Common myeloid progenitor, CD34-positive (primary cell): ENCODE measurements around the gene MCM8.

Source experiments
- CTCF ChIA-PET: fragments of 350-600 bp; sonication (Branson Sonifier 250); formaldehyde crosslinking; loops from one replicate; lab custom pipeline; 2021; ENCODE audit warnings: antibody characterized with exemption; lab: Charles Lee
- POLR2A ChIA-PET: fragments of 350-600 bp; sonication (Branson Sonifier 250); formaldehyde crosslinking; loops from one replicate; lab custom pipeline; 2021; ENCODE audit warnings: antibody characterized with exemption; lab: Charles Lee
- DNase-seq, 3 donors: peaks; one replicate each; pipeline versions ENCODE4 v3.0.0 to v3.0.0-alpha.2; 2013
- H3K27ac ChIP-seq, 2 experiments: 1 replicate in 1 of 2; 2 replicates in 1 of 2; pipeline ENCODE4 v1.7.0; 2013; ENCODE audit warnings: inconsistent platforms in 2 of 2, low read length in 2 of 2, mild to moderate bottlenecking in 2 of 2, low read depth in 1 of 2, moderate library complexity in 1 of 2; ENCODE audit not compliant: severe bottlenecking in 2 of 2, insufficient read depth in 1 of 2, poor library complexity in 1 of 2
- H3K27me3 ChIP-seq, 5 experiments: replicated peaks in 2 of 5; 1 replicate in 3 of 5; 2 replicates in 2 of 5; pipeline versions ENCODE4 v1.6.1 to v1.7.0; 2013; ENCODE audit warnings: low read length in 4 of 5, mild to moderate bottlenecking in 2 of 5, moderate library complexity in 2 of 5, inconsistent platforms in 1 of 5; ENCODE audit not compliant: insufficient read depth in 5 of 5, control insufficient read depth in 4 of 5
- H3K36me3 ChIP-seq, 4 experiments: 1 replicate in 2 of 4; 2 replicates in 2 of 4; pipeline versions ENCODE4 v1.6.1 to v1.7.0; 2013; ENCODE audit warnings: low read length in 3 of 4, control low read depth in 1 of 4, mild to moderate bottlenecking in 1 of 4; ENCODE audit not compliant: control insufficient read depth in 4 of 4, insufficient read depth in 4 of 4
- H3K4me1 ChIP-seq, 4 experiments: 1 replicate in 3 of 4; 2 replicates in 1 of 4; pipeline versions ENCODE4 v1.6.1 to v1.7.1; 2013; ENCODE audit warnings: low read length in 3 of 4, mild to moderate bottlenecking in 3 of 4, control low read depth in 1 of 4, inconsistent platforms in 1 of 4, moderate library complexity in 1 of 4; ENCODE audit not compliant: control insufficient read depth in 4 of 4, insufficient read depth in 4 of 4; ENCODE audit errors: control extremely low read depth in 1 of 4
- H3K4me3 ChIP-seq, 7 experiments: 1 replicate in 4 of 7; 2 replicates in 3 of 7; pipeline versions ENCODE4 v1.5.1 to v1.7.0; 2013; ENCODE audit warnings: mild to moderate bottlenecking in 7 of 7, low read length in 6 of 7, moderate library complexity in 6 of 7, inconsistent platforms in 2 of 7, low read depth in 2 of 7, control low read depth in 1 of 7; ENCODE audit not compliant: insufficient read depth in 4 of 7, control insufficient read depth in 1 of 7; ENCODE audit errors: extremely low read depth in 1 of 7
- H3K9me3 ChIP-seq, 5 experiments: 1 replicate in 4 of 5; 2 replicates in 1 of 5; pipeline versions ENCODE4 v1.6.1 to v1.7.1; 2013; ENCODE audit warnings: low read length in 4 of 5, mild to moderate bottlenecking in 2 of 5, inconsistent platforms in 1 of 5, low read depth in 1 of 5, moderate library complexity in 1 of 5; ENCODE audit not compliant: control insufficient read depth in 4 of 5, insufficient read depth in 2 of 5; ENCODE audit errors: control extremely low read depth in 1 of 5
- WGBS: methylation state at CpG from one replicate; pipeline ENCODE4 v1.1.5; 2013; ENCODE audit not compliant: insufficient coverage; 5-methylcytosine and 5-hydroxymethylcytosine counted together

Gene MCM8

DNA sequence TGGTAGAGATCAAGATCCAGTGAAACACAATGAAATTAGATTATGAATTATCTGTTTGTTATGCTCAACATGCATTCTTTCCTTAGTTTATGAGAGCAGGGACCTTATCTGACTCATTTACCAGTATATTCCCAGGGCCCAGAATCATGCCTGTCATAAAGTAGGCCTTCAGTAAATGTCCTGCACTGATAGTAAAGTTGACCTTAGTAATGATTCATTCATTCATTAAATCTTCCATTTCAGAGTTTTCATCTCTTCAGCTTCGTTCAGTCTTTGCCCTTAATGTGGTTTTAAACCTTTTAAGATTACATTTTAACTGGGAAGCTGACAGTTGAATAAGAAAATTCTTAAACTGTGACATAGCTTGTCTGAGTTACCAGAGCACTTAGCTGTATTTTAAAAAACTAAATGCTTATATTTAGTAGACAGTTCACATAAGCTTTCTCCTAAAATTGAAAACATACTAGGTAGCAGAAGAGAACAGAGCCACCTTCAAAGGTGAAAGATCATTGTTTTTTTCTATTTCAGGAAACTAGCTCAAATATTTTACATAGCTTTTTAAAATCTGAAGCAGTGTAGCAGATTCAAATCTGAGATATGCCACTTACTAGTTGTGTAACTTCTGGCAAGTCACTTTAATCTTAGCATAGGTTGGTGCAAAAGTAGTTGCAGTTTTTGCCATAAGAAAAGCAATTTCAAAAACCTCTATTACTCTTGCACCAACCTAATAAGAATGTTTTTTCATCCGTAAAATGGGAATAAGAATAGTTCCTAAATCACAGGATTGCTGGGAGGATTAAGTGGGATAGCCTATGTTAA lies 41.4 kb downstream of the MCM8 start:
- Histone ChIP-seq H3K27ac (no peak overlapping the region), H3K36me3 (peaks cover 4 to 44% (median 15%) of the 10 kb centered on the region in 4 experiments), H3K27me3 (no peaks in the 10 kb centered on the region), H3K4me1 (peaks cover 0 to 4% (median 3%) of the 10 kb centered on the region in 4 experiments), H3K9me3 (no peaks in the 10 kb centered on the region), H3K4me3 (no peak overlapping the region)
- DNase-seq = no peak
- ChIA-PET POLR2A (interaction anchor here (0.6 kb wide), 1 partner anchor 45 kb away, joined by 3 read pairs; no protein-coding TSS in a partner anchor), CTCF (interaction anchor here (0.7 to 1.6 kb wide), 5 partner anchors 11 to 438 kb away, joined by 3 to 5 read pairs (median 3); no protein-coding TSS in a partner anchor)
- WGBS = no CpG with 5 or more reads among the region's 2 CpGs

DNA sequence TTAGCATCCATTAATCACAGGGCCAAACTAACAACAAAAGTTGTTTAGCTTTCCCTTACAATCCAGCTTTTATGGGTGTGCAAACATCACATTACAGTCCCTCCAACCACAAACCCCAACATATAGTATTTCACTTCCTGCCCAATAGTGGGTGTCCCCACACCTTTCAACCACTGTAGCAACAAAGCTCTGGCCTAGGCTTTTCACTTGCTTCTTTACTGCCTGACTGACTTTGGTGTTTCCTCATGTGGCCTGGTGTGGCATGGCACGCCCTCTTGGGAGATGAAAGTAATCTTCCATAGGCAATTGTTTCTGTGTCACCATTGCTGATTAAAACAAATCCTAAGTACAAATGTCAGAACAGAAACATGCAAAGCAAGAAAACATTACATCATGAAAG lies 46.3 kb downstream of the MCM8 start:
- peaks cover 2 to 31% (median 10%) of the 10 kb centered on the region in 4 experiments for H3K36me3 ChIP-seq
- no peak overlapping the region for H3K27ac ChIP-seq
- no peaks in the 10 kb centered on the region for H3K27me3 ChIP-seq
- no peak overlapping the region for H3K4me3 ChIP-seq
- CTCF ChIA-PET = interaction anchor here (0.9 to 1.4 kb wide), 3 partner anchors 11 to 427 kb away, joined by 3 to 4 read pairs (median 3); no protein-coding TSS in a partner anchor
- no CpG with 5 or more reads among the region's 1 CpG for WGBS
- H3K4me1 ChIP-seq = peaks cover 4 to 18% (median 14%) of the 10 kb centered on the region in 4 experiments
- no peaks in the 10 kb centered on the region for H3K9me3 ChIP-seq
- peak; percentile 22 to 81 (median 77) for DNase-seq
- POLR2A ChIA-PET = interaction anchor here (0.6 kb wide), 1 partner anchor 411 kb away, joined by 4 read pairs; no protein-coding TSS in a partner anchor

DNA sequence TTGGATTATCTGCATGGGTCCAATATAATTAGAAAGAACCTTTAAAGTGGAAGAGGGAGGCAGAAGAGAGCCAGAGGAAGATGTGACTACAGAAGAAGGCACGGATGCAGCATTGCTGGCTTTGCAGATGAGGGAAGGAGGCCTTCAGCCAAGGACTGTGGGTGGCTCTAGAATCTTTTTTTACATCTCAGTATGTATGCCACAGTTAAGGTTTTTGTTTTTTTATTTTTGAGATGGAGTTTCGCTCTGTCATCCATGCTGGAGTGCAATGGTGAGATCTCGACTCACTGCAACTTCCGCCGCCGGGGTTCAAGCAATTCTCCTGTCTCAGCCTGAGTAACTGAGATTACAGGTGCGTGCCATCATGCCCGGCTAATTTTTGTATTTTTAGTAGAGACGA lies 49.3 kb downstream of the MCM8 start:
- no peak overlapping the region for H3K4me3 ChIP-seq
- CTCF ChIA-PET = no interaction called here
- H3K27me3 ChIP-seq = no peaks in the 10 kb centered on the region
- POLR2A ChIA-PET = no interaction called here
- H3K27ac ChIP-seq = no peak overlapping the region
- no peak for DNase-seq
- H3K4me1 ChIP-seq = peaks cover 4 to 30% (median 18%) of the 10 kb centered on the region in 4 experiments
- H3K9me3 ChIP-seq = no peaks in the 10 kb centered on the region
- peaks cover 2 to 18% (median 7%) of the 10 kb centered on the region in 4 experiments for H3K36me3 ChIP-seq
- 94% methylated on average over 7 of the region's 9 CpGs for WGBS

DNA sequence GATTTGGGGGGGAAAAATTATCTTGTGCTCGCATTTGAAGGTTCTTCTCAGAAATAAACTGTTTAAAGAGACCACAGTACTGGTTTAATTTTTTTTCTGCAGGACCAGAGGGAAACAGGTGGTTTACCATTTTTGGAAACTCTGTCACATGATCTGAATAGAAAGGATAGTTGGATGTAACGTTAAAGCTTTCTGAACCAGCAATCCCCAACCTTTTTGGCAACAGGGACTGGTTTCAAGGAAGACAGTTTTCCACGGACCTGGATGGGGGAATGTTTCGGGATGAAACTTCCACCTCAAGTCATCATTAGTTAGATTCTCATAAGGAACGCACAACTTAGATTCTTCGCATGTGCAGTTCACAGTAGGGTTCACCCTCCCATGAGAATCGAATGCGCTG lies 50.4 kb downstream of the MCM8 start:
- WGBS = 73% methylated on average over 6 of the region's 8 CpGs
- DNase-seq = peak in 2 of 3 donors; percentile 15 to 32
- no peak overlapping the region for H3K4me3 ChIP-seq
- H3K27ac ChIP-seq = no peak overlapping the region
- no peaks in the 10 kb centered on the region for H3K27me3 ChIP-seq
- POLR2A ChIA-PET = no interaction called here
- peaks cover 2 to 10% (median 4%) of the 10 kb centered on the region in 4 experiments for H3K36me3 ChIP-seq
- CTCF ChIA-PET = interaction anchor here (0.6 to 2.1 kb wide), 4 partner anchors 28 to 441 kb away, joined by 3 to 5 read pairs (median 4); no protein-coding TSS in a partner anchor
- no peaks in the 10 kb centered on the region for H3K9me3 ChIP-seq
- H3K4me1 ChIP-seq = peaks cover 10 to 38% (median 22%) of the 10 kb centered on the region in 4 experiments

DNA sequence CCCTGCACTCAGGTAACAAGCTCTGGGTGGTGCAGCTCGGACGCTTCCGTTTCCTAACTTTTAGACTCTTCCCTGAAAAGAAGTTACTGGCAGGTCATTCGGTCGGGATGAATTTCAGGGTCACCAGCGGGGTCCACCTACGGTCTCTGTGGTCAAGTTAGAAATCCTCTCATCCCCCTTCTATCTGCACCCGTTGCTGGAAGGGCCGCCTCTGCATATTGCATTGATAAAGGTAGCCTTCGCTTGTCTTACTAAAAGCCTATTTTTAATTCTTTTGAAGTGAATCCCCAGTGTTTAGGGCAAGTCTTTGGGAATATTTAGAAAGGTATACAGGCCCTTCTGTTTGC lies 56.1 kb downstream of the MCM8 start:
- WGBS = 0% methylated on average over 7 of the region's 10 CpGs

DNA sequence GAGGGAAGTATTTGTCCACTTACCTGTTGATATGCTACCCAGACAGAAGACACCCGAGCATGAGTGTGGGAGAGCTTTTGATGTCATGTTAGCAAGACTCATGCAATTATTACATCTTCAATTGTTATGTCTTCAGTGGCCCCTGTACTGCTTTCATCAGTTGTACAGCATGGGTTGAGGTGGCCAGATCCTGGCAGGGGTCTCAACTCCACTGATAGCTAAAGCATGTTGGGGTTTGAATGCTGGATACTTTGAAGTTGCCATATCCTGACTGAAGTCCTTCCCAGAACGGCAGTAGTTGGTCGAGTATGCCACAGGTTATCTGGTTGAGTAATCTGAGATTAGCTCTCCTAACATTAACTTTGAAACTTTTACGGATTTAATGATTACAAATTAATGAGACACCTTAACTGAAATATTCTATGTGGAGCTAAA lies 56.7 kb downstream of the MCM8 start:
- CTCF ChIA-PET = interaction anchor here (0.8 to 1.3 kb wide), 4 partner anchors 15 to 478 kb away, joined by 3 to 5 read pairs (median 4); no protein-coding TSS in a partner anchor
- POLR2A ChIA-PET = interaction anchor here (0.6 kb wide), 1 partner anchor 257 kb away, joined by 3 read pairs; the partner anchor contains the start of gene SHLD1

More for the DNA sequence above, 56.1 kb downstream of the MCM8 start:
- ChIA-PET POLR2A (interaction anchor here (0.6 kb wide), 1 partner anchor 256 kb away, joined by 3 read pairs; the partner anchor contains the start of gene SHLD1), CTCF (interaction anchor here (0.8 to 0.9 kb wide), 2 partner anchors 16 to 67 kb away, joined by 4 to 5 read pairs; no protein-coding TSS in a partner anchor)
- H3K27me3 ChIP-seq = no peaks in the 10 kb centered on the region
- H3K27ac ChIP-seq = peak overlapping the region; percentile 46 to 81
- no peaks in the 10 kb centered on the region for H3K9me3 ChIP-seq
- peak overlapping the region; percentile 88 to 99 (median 92) for H3K4me3 ChIP-seq
- peaks cover 15 to 39% (median 27%) of the 10 kb centered on the region in 4 experiments for H3K4me1 ChIP-seq
- peaks cover 2 to 17% (median 10%) of the 10 kb centered on the region in 4 experiments for H3K36me3 ChIP-seq
- no peak for DNase-seq

More for the DNA sequence above, 56.7 kb downstream of the MCM8 start:
- H3K9me3 ChIP-seq = no peaks in the 10 kb centered on the region
- H3K27ac ChIP-seq = no peak overlapping the region
- H3K4me3 ChIP-seq = peak overlapping the region in 6 of 7 experiments; percentile 88 to 98 (median 92)
- DNase-seq = no peak
- peaks cover 15 to 39% (median 27%) of the 10 kb centered on the region in 4 experiments for H3K4me1 ChIP-seq
- WGBS = 18% methylated on average over 3 of the region's 4 CpGs
- no peaks in the 10 kb centered on the region for H3K27me3 ChIP-seq
- peaks cover 2 to 20% (median 13%) of the 10 kb centered on the region in 4 experiments for H3K36me3 ChIP-seq
